ENCODE results near the gene SLC38A4.

SLC38A4 gene

DNA sequence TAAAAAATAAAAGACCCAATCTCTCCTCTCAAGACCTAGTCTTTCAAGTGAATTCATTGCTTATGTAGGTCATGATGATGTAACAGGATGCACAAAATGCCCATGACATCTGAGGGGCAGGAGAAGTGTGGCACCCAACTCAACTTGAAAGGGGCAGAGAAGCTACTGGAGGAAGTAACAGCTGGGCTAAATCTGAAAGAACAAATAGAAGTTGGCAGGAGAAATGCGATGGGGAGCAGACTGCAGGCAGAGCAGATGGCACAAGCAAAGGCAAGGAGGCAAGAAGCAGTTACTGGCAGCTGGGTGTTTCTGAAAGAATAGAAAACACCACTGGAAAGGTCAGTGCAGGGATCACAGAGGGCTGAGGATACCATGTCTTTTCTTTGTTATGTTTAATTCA, 14.6 kb downstream of the SLC38A4 start:
- DNase-seq, result no peak

- DNase-seq, result no peak
These were observed 16.7 kb downstream of the SLC38A4 start for GRCh38 chr12:46808955-46809697.

DNA sequence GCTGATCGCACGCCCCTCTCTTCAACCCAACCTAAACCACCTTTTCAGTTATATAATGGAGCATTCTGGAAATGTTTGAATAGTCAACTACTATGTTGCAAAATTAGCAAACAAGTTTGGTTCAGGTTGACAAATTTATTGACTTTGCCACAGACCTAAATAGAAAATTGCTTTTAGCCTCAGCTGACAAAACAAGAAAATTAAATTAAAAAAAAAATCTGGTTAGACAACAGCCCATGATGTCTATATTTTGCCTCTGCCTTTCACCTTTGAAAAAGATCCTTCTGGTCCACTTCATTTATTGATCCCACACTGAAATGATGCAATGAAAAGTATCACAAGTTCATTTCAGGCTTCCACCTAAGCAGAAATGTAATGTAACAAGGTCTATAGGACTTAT, 17.5 kb downstream of the SLC38A4 start:
- DNase-seq, result no peak

DNA sequence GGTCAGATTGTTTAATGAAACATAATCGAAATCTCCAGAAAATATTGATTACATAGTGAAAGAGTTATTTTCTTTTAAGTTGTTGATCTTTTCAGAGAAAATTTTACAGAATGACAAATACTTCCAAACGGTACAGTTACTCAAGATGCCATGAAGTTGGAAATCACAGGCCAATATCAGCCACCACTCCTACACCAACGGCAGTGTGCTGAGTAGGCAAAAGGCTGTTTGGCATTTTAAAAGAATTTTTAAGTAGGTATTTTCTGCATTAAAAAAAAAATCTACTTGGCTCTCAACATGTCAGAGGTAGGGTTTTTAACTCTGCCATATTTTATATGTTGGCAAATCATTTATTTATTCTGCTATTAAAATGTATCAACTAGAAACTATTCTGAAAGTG, 21.7 kb downstream of the SLC38A4 start:
- DNase-seq, result no peak

- DNase-seq, result no peak
These were observed 22.3 kb downstream of the SLC38A4 start for GRCh38 chr12:46803517-46803916.

DNA sequence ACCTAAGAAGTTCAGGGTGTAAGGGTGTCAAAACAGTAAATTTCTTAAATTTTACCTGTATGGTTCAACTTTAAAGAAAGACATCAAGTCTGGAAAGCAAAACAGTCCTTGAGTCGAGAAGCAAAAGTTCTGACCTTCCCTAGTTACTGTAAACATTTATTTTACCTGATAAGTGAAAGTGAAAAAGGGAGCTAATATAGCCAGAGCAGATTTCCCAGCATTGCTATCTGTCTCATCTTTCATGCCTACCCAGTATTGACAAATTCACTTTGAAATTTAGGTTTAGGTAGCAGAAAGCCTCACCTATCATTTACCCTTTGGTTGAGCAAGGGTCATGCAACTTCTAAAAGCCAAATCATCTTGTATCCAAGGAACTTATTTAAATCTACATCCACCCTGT, 24.5 kb downstream of the SLC38A4 start:
- DNase-seq, result no peak

DNA sequence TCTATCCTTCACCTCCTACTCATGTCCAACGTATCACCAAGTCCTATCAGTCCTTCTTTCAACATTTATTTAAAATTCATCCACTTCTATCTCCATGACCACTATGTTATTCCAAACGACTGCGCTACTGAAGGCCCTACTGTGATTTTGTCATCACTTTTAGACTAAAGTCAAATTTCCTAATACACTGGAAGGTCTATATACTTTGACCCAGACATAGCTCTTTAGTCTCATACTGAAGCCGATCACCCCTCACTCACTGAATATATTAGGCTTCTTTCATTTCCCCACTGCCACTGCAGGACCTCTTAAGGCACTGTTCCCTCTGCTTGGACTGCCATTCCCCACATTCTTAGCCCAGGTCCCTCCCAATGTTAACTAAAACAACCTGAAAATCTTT, 25.6 kb downstream of the SLC38A4 start:
- no peak for DNase-seq

GRCh38 chr12:46798648-46799047, 27.1 kb downstream of the SLC38A4 start:
- no peak for DNase-seq

GRCh38 chr12:46798056-46798455, 27.7 kb downstream of the SLC38A4 start:
- DNase-seq, result no peak

DNA sequence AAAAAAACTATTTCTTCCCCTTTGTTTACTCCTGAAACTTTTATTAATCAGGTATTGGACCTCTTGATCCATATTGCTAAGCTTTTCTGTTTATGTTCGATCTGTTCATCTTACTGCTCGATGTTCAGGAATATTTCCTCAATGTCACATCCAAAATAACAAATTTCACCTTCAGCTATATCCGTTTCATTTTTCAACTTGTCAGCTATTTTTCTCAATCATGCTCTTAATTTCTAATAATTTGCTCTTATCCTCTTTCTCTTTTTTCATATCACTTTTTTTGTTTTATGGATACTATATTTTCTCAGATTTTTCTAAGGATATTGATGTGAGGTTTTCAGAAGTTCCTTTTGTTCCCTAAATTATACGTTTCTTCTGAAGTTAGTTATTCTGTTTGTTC, 29.8 kb downstream of the SLC38A4 start:
- no peak for DNase-seq

- DNase-seq, result no peak
These were observed 31.1 kb downstream of the SLC38A4 start for GRCh38 chr12:46794593-46795190.

DNA sequence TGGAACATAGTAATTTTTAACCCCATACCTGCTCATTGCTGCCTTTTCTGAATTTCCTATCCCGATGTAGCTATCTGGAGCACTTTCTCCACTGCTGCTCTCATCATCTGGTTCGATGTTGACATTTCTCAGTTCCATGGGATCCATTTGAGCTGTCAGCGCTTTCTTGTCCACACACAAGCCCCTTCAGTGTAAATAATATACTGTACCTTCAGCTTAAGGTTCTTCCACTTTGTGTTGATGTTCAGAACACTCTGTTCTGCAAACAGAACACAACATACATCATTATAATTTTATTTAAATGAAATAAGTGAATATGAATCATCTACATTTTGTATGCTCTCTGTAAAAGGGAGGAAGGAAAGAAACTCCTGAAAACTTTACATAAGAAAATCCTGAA, 32.9 kb downstream of the SLC38A4 start:
- no peak for DNase-seq

DNA sequence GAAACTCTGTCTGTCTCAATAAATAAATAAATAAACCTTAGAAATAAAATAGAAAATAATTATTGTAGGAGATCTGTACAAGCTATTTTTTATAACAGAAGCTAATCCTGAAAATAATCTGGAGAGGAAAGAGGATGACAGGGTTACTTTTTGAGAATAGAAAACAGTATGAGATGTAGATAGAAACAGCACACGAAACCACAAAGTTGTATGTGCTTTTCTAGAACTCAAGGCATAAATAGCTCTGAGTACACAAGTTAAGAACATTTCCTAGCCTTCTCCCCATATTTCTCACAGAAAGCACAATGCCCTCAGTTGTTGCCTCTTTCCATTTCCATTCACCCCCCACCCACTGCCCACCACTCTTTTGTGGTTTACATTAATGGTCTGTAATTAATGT, 35.7 kb downstream of the SLC38A4 start:
- DNase-seq, result no peak

DNA sequence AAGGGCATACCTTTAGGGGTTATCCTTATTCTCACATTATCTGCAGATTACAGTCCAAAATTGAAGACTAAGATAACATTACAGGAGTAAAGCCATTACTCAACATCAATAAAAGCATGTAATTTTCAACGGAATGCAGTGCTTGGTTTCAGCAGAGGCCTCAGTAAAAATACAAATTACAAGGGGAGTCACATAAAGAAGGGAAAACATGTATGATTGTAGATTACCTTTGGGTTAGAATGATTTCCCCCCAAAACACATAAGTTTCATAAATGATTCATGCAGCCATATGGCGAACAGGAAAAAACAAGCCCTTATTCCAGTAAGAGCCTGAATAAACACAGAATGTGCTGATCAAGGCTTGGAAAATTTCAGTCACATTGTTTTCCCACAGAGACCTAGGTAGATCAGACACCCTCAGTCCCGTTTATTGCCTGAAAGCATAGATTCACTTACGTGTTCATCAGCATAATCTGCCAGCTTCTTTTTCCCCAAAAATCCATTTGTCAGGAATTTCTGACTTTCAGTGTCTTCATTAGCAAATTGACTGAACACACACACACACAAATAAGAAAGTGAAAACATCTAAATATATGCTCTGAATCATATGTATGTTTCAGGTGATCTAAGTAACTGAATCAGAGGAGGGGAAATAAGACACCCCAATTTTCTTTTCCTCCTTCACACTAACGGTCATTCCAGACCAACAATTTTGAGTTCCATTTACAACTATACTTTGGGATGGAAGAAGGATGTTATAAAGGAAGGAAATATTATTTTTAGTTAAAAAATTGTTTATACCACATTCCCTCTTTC, 37.5 kb downstream of the SLC38A4 start:
- DNase-seq, result no peak

- DNase-seq, result no peak
These were observed 38.2 kb downstream of the SLC38A4 start for GRCh38 chr12:46787496-46788055.

DNA sequence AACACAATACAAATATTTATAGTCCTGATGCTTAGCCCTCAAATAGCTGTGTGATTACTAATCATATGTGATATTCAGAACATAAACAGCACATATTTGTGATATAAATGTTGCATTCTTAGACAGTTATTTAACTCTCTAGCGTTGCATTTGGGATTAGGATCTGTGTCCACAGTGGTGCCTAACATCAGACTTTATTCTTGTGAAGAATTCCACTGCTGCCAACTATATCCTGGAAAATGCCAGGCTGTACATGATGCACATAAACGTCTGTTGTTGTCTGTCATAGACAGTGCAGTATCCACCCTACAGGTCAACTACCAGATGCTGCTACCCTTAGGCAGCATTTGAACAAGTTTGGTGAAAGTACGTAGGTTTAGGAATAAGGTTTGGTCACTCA, 39.0 kb downstream of the SLC38A4 start:
- no peak for DNase-seq

DNA sequence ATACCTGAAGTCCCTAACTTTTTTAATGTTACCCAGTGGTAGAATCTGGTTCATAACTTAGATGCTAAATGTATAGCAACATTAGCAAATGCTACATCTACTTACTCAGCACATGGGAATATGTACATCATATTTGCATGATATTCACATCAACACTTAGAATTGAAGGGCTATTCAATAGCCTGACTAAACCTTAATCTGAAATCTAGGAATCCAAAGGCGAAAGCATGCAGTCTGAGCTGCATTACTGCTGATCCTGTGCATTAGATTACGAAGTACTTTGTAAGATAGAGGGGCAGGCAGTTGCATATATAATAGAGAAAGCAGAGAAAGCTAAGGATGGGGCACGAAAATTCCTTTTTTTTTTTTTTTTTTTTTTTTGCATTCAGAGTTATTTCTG, 40.4 kb downstream of the SLC38A4 start:
- DNase-seq, result no peak

GRCh38 chr12:46783871-46784270, 41.9 kb downstream of the SLC38A4 start:
- DNase-seq, result no peak

- no peak for DNase-seq
These were observed 45.9 kb downstream of the SLC38A4 start for GRCh38 chr12:46779879-46780278.

DNA sequence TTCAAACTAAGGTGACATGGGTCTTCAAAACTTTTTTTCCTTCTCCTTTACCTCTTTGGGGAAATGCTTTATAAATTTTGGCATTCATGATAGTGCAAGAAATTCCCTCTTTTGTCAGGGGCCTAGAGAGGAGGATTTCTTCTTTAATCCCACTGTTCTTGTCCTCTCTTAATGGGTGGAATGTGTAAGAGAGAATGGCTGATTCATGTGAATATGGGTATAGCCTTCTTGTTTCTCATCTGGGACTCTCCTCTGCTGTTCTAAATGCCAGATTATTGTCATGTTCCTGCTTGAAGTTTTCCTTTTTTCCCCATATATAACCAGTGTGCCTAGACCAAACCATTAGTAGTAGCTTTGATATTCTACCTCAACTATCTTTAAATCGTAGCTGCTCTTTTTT, 46.7 kb downstream of the SLC38A4 start:
- no peak for DNase-seq

DNA sequence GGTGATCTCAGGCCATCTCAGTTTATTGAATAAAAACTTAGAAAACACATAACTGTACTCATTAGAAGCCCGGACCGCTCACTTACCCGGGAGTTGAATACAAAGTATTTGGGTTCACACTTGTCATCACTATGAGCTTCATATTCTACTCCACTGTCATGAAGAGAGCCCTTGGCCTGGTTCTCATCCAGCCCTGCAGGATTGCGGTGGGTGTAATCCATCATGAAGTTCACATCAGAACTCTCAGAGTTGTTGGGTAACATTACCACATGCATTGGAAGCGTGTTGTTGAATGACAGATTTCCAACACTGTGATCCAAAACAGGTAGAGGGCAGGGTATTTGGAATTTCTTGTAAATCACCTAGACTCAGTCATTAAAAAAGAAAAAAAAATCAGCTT, 47.4 kb downstream of the SLC38A4 start:
- no peak for DNase-seq

- DNase-seq, result no peak
These were observed 48.2 kb downstream of the SLC38A4 start for GRCh38 chr12:46777587-46777986.

DNA sequence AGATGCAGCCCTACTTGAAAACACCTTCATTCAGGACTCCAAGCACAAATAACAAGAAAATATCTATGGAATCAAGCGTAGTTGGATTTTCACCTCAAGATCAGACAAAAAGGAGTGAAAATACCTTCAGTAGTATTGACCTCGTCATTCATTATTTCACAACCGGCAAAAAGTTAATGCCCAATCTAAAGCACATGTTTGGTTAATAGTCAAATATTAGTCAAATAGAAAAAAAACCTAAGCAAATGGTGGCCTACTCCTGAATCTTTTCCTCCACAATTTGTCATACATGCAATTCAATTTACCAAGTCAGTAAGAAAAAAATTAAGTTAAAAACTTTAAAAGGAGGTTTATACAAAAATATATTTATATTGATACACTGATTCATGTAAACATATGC, 50.0 kb downstream of the SLC38A4 start:
- no peak for DNase-seq

DNA sequence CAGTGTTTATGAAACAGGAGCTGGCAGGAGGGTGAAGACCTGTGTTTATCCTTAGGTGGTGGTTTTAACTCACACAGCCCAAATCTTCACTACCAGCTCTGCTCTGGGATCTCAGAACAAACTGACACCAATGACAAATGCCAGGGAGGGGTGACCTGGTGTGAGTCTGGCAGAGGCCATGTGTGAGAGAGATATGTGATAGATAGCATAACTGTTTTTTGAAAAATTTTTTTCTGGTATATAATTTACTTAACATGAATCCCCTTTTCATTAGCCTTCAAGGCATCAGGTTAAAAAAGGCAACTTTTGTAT, 51.5 kb downstream of the SLC38A4 start:
- DNase-seq, result no peak
